NB4 (cell line): ENCODE results near the gene GRIK2.

Experiments used
- CTCF ChIP-seq: IDR thresholded peaks from one replicate; pipeline ENCODE4 v1.5.1; 2012; ENCODE audit warnings: low read depth, low read length
- MAX ChIP-seq: IDR thresholded peaks from 2 replicates; pipeline ENCODE4 v1.6.1; 2011; ENCODE audit warnings: low read depth, low read length
- POLR2A ChIP-seq: IDR thresholded peaks from 2 replicates; pipeline ENCODE4 v1.6.1; 2011; ENCODE audit warnings: mild to moderate bottlenecking; ENCODE audit not compliant: insufficient read length; ENCODE audit errors: extremely low read depth

GRCh38 chr6:101391772-101392585, 1.5 kb upstream of the GRIK2 start:
- TF ChIP-seq POLR2A (no peak), CTCF (no peak), MAX (no peak)
